Tibial artery (tissue), 4 donors: Measurements from ENCODE around the gene ANTKMT.
A peak's percentile ranks its signal among the peaks of the same experiment; 100 is the strongest.

Experiments
- DNase-seq, 2 donors: peaks; one replicate each; pipeline ENCODE4 v3.0.0-alpha.2; 2019
- H3K27ac ChIP-seq, 2 donors: fragments of 200-600 bp; sonication (generic) in 1 of 2; 1 replicate in 1 of 2; 2 replicates in 1 of 2; pipeline ENCODE4 v1.5.1; 2018 to 2019; ENCODE audit warnings: mild to moderate bottlenecking in 1 of 2
- H3K27me3 ChIP-seq, 2 donors: fragments of 200-600 bp; sonication (generic) in 1 of 2; one replicate each; pipeline versions ENCODE4 v1.5.1 to v1.6.0; 2016 to 2019
- H3K36me3 ChIP-seq, 3 donors: fragments of 200-600 bp; sonication (generic) in 2 of 3; one replicate each; pipeline ENCODE4 v1.5.1; 2016 to 2019; ENCODE audit warnings: mild to moderate bottlenecking in 2 of 3
- H3K4me1 ChIP-seq, 4 donors: fragments of 200-600 bp; sonication (generic) in 2 of 4; 1 replicate in 3 of 4; 2 replicates in 1 of 4; pipeline ENCODE4 v1.5.1; 2016 to 2019
- H3K4me3 ChIP-seq, 2 donors: fragments of 200-600 bp; sonication (generic) in 1 of 2; 1 replicate in 1 of 2; 2 replicates in 1 of 2; pipeline ENCODE4 v1.5.1; 2018 to 2019; ENCODE audit warnings: mild to moderate bottlenecking in 2 of 2
- H3K9me3 ChIP-seq, 3 donors: fragments of 200-600 bp; sonication (generic) in 1 of 3; one replicate each; pipeline ENCODE4 v1.5.1; 2016 to 2019
- CTCF ChIP-seq, 2 experiments: fragments of 200-600 bp in 1 of 2; fragments of 450-650 bp in 1 of 2; IDR thresholded peaks; one replicate each; pipeline ENCODE4 v1.5.1; 2017 to 2019; ENCODE audit warnings: antibody characterized with exemption in 2 of 2, mild to moderate bottlenecking in 1 of 2, moderate library complexity in 1 of 2
- intact Hi-C: fragments of 100-400 bp; cut with DNase I; formaldehyde crosslinking; loops from one replicate; pipeline ENCODE4 v1.15.0; 2023; ENCODE audit warnings: low total_unique reads

Gene ANTKMT

GRCh38 chr16:714558-715476 is 6.1 kb upstream of the ANTKMT start, which contains the start of gene METRN:
Gene METRN, plus strand, starts transcription at chr16:715118. Its CDS starts 172 bp downstream, at chr16:715290.
- no peak for TF ChIP-seq CTCF (IDR thresholded peaks at IDR 0.05)
- no peaks in the 10 kb centered on the region for H3K36me3 ChIP-seq
- DNase-seq: peak; percentile 90 to 94
- intact Hi-C loops: loop anchor here (2.0 to 5.0 kb wide), 2 partner anchors 26 to 342 kb away; partner anchors contain the start of gene CIAO3
- peaks cover 0 to 44% of the 10 kb centered on the region in 2 donors for H3K27me3 ChIP-seq
- no peaks in the 10 kb centered on the region for H3K9me3 ChIP-seq
- H3K4me1 ChIP-seq: peaks cover 0 to 44% (median 27%) of the 10 kb centered on the region in 4 donors
- H3K27ac ChIP-seq: no peak within 1 kb of the TSS
- H3K4me3 ChIP-seq: peak within 1 kb of the TSS; percentile 56 to 75

- peaks cover 0 to 36% of the 10 kb centered on the region in 2 donors for H3K27me3 ChIP-seq
- no peak for DNase-seq
- TF ChIP-seq CTCF (IDR thresholded peaks at IDR 0.05): no peak
- H3K27ac ChIP-seq: no peak overlapping the region
- H3K4me1 ChIP-seq: peaks cover 0 to 46% (median 31%) of the 10 kb centered on the region in 4 donors
- H3K4me3 ChIP-seq: peak overlapping the region; percentile 56 to 75
- intact Hi-C loops: loop anchor here (2.0 kb wide), 1 partner anchor 25 kb away; the partner anchor contains the start of gene CIAO3
- no peaks in the 10 kb centered on the region for H3K9me3 ChIP-seq
- H3K36me3 ChIP-seq: no peaks in the 10 kb centered on the region
Observed at GRCh38 chr16:715477-716199, 5.3 kb upstream of the ANTKMT start.

GRCh38 chr16:716200-716568 is 4.8 kb upstream of the ANTKMT start:
- peaks cover 0 to 31% of the 10 kb centered on the region in 2 donors for H3K27me3 ChIP-seq
- H3K27ac ChIP-seq: no peak overlapping the region
- intact Hi-C loops: no loop called here
- H3K9me3 ChIP-seq: no peaks in the 10 kb centered on the region
- no peaks in the 10 kb centered on the region for H3K36me3 ChIP-seq
- peak overlapping the region; percentile 56 to 75 for H3K4me3 ChIP-seq
- DNase-seq: no peak
- H3K4me1 ChIP-seq: peaks cover 0 to 50% (median 31%) of the 10 kb centered on the region in 4 donors
- TF ChIP-seq CTCF (IDR thresholded peaks at IDR 0.05): no peak

GRCh38 chr16:716768-717325 is 4.1 kb upstream of the ANTKMT start:
- Histone ChIP-seq H3K4me3 (no peak overlapping the region), H3K4me1 (peaks cover 0 to 55% (median 35%) of the 10 kb centered on the region in 4 donors), H3K27me3 (peaks cover 0 to 24% of the 10 kb centered on the region in 2 donors), H3K27ac (no peak overlapping the region), H3K9me3 (no peaks in the 10 kb centered on the region), H3K36me3 (no peaks in the 10 kb centered on the region)
- no peak for TF ChIP-seq CTCF (IDR thresholded peaks at IDR 0.05)
- intact Hi-C loops: no loop called here
- no peak for DNase-seq

GRCh38 chr16:717450-718245 is 3.3 kb upstream of the ANTKMT start:
- Histone ChIP-seq H3K27me3 (peaks cover 0 to 19% of the 10 kb centered on the region in 2 donors), H3K36me3 (no peaks in the 10 kb centered on the region), H3K4me3 (no peak overlapping the region), H3K9me3 (no peaks in the 10 kb centered on the region), H3K4me1 (peaks cover 0 to 59% (median 39%) of the 10 kb centered on the region in 4 donors), H3K27ac (no peak overlapping the region)
- intact Hi-C loops: no loop called here
- DNase-seq: no peak
- no peak for TF ChIP-seq CTCF (IDR thresholded peaks at IDR 0.05)
